ENCODE measurements around the gene SCAMP5. TPM values are rescaled to one million over a fixed set of nuclear protein-coding genes. Genes with fewer than 3 reads are reported as not detected.

The SCAMP5 gene, protein sequence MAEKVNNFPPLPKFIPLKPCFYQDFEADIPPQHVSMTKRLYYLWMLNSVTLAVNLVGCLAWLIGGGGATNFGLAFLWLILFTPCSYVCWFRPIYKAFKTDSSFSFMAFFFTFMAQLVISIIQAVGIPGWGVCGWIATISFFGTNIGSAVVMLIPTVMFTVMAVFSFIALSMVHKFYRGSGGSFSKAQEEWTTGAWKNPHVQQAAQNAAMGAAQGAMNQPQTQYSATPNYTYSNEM
- 10 to 100 TPM; 19.8 to 24.5 (median 21.6) TPM for polyA plus RNA-seq (ENCODE audit: insufficient read length in 3 of 3)

DNA sequence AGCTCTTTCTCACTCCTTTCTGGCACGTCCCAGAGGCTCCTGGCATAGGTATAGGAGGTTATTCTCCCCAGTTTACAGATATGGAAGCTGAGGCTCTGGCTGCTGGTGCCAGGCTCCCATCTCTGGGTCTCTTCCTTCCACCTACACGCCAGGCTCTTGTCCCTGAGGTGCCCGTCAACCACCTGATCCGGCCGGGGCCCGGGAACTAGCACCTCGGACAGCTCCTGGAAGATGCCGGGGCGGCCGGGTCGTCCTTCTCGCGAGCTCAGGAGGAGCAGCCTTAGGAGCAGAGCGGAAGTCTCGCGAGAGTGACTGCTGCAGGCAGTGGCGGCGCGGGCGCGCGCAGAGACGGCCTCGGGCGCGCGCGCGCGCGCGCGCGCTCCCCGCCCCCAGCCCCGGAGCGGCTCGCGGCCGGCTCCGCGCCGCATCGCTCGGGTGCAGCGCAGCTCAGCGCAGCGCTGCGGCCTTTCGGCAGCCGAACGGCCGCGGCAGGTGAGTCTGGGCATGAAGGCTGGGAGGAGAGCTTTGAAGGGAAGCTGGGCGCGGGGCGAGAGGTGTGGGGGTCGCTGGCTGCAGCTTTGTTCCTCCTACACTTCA lies at the start of gene SCAMP5:
TSS of gene SCAMP5 (plus strand) at position 382 of the 597 bp plus-strand sequence. CDS start 16,277 bp downstream, outside the sequence.
- peak; percentile 83 to 93 (median 83) for DNase-seq (ENCODE audit: low read depth in 3 of 3, low spot score in 2 of 3)

DNA sequence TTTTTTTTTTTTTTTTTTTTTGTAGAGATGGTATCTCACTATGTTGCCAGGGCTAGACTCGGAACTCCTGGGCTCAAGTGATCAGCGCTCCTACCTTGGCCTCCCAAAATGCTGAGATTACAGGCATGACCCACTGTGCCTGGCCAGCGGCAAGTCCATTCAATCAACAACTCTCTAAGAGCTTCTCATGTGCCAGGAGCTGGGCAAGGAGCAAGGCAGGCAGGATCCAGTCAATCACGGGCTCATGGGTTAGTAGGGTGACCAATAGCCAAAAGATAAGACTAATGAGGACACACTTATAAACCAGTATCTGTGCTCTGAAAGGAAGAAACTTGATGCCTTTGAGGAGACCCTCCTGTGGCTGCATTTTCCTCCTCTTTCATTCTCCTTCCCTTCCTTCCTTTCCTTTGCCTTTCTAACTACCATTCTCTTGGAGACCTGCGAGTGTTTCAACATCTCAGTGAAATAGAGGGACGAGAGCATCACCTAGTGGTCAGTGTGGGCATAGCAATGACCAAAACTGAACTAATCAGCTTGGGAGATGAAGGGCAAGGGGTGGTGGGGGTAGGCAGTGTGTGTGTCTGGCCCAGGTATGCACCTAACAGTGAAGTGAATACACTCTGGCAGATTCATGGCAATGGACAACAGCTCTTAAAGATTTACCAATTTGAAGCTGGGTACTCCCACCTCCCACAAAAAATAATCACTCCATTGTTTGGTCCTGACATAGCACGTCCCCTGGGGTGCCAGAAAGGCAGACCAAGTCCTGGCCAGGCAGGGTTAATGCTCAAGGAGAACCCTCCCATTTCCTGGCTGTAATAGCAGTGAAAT lies 45.1 kb upstream of the SCAMP5 start:
- DNase-seq (ENCODE audit: low read depth in 3 of 3, low spot score in 2 of 3): peak in 1 of 3 donors; percentile 74

GRCh38 chr15:74951006-74951405 lies 44.4 kb upstream of the SCAMP5 start:
- DNase-seq (ENCODE audit: low read depth in 3 of 3, low spot score in 2 of 3): no peak

GRCh38 chr15:74954515-74954914 lies 40.8 kb upstream of the SCAMP5 start:
- DNase-seq (ENCODE audit: low read depth in 3 of 3, low spot score in 2 of 3): no peak

- no peak for DNase-seq (ENCODE audit: low read depth in 3 of 3, low spot score in 2 of 3)
These were observed 40.3 kb upstream of the SCAMP5 start for GRCh38 chr15:74955017-74955416.

DNA sequence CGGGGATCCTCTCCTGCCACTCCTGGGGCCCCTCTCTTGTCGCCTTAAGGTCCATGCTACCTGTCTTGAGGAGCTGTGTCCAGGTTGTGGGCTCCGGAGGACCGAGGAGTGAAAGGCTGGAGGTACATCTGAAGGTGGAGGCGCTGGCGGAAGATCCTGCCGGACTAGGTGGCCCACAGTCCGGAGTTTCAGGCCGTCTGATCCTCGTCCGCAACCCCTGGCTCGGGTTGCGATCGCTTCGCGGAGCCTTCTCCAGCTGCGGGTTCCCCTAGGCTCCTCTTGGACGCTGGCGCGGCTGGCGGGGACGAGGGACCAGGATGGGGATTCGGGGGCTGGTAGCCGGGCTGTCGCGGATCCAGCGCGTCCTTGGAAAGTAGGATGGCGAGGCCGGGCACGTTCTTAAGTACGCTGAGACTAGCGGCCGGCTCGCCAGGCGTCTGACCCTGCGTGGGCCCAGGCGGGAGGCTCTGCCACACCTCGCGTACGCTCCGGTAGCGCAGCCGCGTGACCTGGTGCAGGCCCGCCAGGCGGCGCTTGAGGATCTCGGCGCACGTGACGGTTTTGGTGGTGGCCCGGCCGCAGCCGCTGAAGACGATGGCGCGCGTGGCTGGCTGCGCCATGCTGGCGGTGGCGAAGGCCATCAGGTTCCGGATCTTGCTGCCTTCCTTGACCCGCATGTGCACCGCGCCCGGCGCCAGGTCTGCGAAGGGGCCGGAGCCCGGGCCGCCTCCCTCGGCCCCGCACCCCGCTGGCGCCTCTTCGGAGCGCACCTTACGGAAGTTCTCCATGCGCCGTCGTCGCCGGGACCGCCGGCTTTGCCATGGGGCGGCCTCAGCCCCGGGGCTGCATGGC lies 39.3 kb upstream of the SCAMP5 start:
- no peak for DNase-seq (ENCODE audit: low read depth in 3 of 3, low spot score in 2 of 3)

GRCh38 chr15:74956648-74957475 lies 38.5 kb upstream of the SCAMP5 start, which contains the start of gene RPP25:
RPP25 (minus strand) TSS chr15:74956772; CDS start chr15:74956583, 189 bp downstream.
- DNase-seq (ENCODE audit: low read depth in 3 of 3, low spot score in 2 of 3): no peak

DNA sequence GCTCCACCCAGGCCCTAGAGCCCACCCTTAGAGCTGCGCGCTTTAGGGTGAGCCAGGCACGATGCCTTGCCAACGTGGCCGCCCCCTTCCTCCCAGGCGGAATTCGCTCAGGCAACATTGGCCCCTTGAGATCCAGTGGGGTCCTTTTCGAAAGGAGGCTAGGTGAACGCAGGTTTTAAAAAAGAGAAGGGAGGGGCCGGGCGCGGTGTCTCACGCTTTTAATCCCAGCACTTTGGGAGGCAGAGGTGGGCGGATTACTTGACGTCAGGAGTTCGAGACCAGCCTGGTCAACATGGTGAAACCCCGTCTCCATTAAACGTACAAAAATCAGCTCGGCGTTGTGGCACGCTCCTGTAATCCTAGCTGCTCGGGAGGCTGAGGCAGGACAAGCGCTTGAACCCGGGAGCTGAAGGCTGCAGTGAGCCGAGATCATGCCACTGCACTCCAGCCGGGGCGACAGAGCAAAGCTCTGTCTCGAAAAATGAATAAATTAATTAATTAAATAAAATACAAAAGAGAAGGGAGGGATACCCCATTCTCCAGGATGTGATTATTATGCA lies 37.8 kb upstream of the SCAMP5 start:
- no peak for DNase-seq (ENCODE audit: low read depth in 3 of 3, low spot score in 2 of 3)

GRCh38 chr15:74958320-74958907 lies 36.9 kb upstream of the SCAMP5 start:
- no peak for DNase-seq (ENCODE audit: low read depth in 3 of 3, low spot score in 2 of 3)

DNA sequence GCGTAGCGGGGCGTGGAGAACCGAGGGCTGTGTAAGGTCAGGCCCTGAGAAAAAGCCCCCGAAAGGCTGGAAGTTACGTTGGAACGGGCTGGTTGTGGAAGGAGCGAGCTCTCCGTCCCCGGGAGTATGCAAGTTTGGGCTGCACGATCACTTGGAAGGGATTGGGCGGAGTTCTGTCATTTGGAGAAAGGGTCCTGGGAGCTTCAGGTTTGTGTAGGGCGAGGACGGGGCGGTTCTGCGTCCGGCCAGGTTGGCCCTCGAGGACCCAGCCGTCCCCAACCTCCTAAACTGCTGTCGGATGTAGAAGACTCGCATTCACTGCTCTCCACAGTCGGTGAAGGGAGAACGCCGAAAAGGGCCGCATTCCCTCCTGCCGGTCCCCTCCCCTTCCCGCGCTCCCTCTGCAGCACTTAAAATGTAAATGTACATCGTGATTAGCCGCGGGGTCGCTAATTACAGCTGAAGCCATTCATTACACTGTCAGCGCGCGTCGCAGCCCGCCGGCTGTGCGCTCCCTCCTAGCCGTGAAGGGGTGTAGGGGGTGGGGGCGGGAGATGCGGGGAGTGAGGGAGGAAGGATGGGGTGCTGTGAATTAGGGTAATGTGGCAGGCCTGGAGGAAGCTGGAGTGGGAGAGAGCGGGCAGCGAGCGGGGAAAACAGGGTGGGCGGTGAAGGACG lies 36.3 kb upstream of the SCAMP5 start:
- no peak for DNase-seq (ENCODE audit: low read depth in 3 of 3, low spot score in 2 of 3)

DNA sequence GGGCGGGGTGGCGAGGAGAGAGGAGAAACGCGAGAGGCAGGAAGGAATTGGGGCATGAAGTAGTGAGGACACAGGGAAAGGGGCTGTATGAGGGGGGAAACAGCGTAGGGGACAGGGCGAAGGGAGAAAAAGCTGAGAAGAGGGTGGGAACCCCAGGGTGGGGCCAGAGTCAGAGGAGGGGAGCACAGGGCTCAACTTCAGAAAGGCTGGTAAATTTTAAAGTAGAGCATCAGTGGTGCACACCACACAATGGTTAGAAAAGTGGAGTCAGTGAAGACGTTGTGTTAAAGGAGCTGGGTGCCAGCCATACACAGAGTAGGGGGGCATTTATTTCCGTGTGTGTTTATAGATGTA lies 35.8 kb upstream of the SCAMP5 start:
- no peak for DNase-seq (ENCODE audit: low read depth in 3 of 3, low spot score in 2 of 3)

GRCh38 chr15:74960286-74960685 lies 35.1 kb upstream of the SCAMP5 start:
- DNase-seq (ENCODE audit: low read depth in 3 of 3, low spot score in 2 of 3): no peak

- no peak for DNase-seq (ENCODE audit: low read depth in 3 of 3, low spot score in 2 of 3)
These were observed 34.3 kb upstream of the SCAMP5 start for GRCh38 chr15:74960995-74961588.

- DNase-seq (ENCODE audit: low read depth in 3 of 3, low spot score in 2 of 3): no peak
These were observed 33.7 kb upstream of the SCAMP5 start for GRCh38 chr15:74961616-74962015.

DNA sequence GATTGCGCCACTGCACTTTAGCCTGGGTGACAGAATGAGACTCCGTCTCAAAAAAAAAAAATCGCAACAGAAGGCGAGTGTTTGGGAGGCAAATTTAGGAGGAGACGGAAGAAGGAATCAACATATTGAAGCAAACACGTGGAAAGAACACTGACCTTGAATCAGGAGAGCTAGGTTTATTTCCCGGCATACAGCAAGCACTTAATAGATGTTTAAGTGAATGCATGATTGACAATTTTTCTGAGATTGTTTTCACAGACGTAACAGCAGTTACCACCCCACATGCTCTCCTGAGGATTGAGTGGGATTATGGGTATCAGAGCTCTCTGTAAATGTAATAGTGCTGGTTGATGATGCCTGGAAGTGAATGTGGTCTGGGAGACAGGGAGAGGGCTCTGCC lies 33.1 kb upstream of the SCAMP5 start:
- DNase-seq (ENCODE audit: low read depth in 3 of 3, low spot score in 2 of 3): no peak

GRCh38 chr15:74962671-74963070 lies 32.7 kb upstream of the SCAMP5 start:
- no peak for DNase-seq (ENCODE audit: low read depth in 3 of 3, low spot score in 2 of 3)

- DNase-seq (ENCODE audit: low read depth in 3 of 3, low spot score in 2 of 3): no peak
These were observed 32.1 kb upstream of the SCAMP5 start for GRCh38 chr15:74963213-74963612.

DNA sequence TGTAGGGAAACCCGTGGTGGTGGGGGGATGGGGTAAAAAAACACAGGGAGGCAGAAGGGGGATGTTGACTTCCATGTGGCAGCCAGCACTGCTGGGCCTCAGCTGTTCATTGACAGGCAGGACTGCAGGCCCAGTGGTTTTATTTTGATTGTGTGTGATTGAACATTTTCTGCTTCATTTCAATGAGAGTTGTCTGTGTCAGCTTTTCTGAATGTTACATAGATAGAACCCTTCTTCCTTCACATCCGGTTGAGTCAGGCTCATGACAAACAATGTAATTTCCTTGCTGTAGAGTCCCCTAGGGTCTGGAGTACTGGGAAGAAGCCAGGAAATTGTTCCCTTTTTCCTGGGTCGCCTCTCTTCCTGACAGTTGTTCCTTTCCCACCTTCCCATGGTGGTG lies 30.6 kb upstream of the SCAMP5 start:
- no peak for DNase-seq (ENCODE audit: low read depth in 3 of 3, low spot score in 2 of 3)
